ENCODE measurements around the gene CD83.
"Not testable (repeated sequence)": the region's sequence is repeated elsewhere in the genome, so short reads cannot be mapped to it uniquely, and the experiment has no call there.

CD83 gene

GRCh38 chr6:14146506-14147096, 29.0 kb downstream of the CD83 start:
- no peak for DNase-seq (ENCODE audit: low read depth in 1 of 2, low spot score in 1 of 2)

- no peak for DNase-seq (ENCODE audit: low read depth in 1 of 2, low spot score in 1 of 2)
Measured at GRCh38 chr6:14147891-14148290, 30.3 kb downstream of the CD83 start.

- no peak for DNase-seq (ENCODE audit: low read depth in 1 of 2, low spot score in 1 of 2)
Measured at GRCh38 chr6:14148471-14148870, 30.9 kb downstream of the CD83 start.

- no peak for DNase-seq (ENCODE audit: low read depth in 1 of 2, low spot score in 1 of 2)
Measured at GRCh38 chr6:14149053-14149738, 31.6 kb downstream of the CD83 start.

- DNase-seq (ENCODE audit: low read depth in 1 of 2, low spot score in 1 of 2) = no peak
Measured at GRCh38 chr6:14149739-14150130, 32.2 kb downstream of the CD83 start.

- DNase-seq (ENCODE audit: low read depth in 1 of 2, low spot score in 1 of 2) = not testable (repeated sequence)
Measured at GRCh38 chr6:14151300-14151699, 33.7 kb downstream of the CD83 start.

GRCh38 chr6:14151773-14152172, 34.2 kb downstream of the CD83 start:
- no peak for DNase-seq (ENCODE audit: low read depth in 1 of 2, low spot score in 1 of 2)

GRCh38 chr6:14153228-14153627, 35.7 kb downstream of the CD83 start:
- no peak for DNase-seq (ENCODE audit: low read depth in 1 of 2, low spot score in 1 of 2)

GRCh38 chr6:14159090-14159489, 41.5 kb downstream of the CD83 start:
- DNase-seq (ENCODE audit: low read depth in 1 of 2, low spot score in 1 of 2) = no peak

- DNase-seq (ENCODE audit: low read depth in 1 of 2, low spot score in 1 of 2) = no peak
Measured at GRCh38 chr6:14162826-14163225, 45.3 kb downstream of the CD83 start.

GRCh38 chr6:14165091-14165490, 47.5 kb downstream of the CD83 start:
- no peak for DNase-seq (ENCODE audit: low read depth in 1 of 2, low spot score in 1 of 2)

- DNase-seq (ENCODE audit: low read depth in 1 of 2, low spot score in 1 of 2) = no peak
Measured at GRCh38 chr6:14166839-14167238, 49.3 kb downstream of the CD83 start.

GRCh38 chr6:14170128-14170527, 52.6 kb downstream of the CD83 start:
- DNase-seq (ENCODE audit: low read depth in 1 of 2, low spot score in 1 of 2) = no peak

GRCh38 chr6:14172562-14172961, 55.0 kb downstream of the CD83 start:
- no peak for DNase-seq (ENCODE audit: low read depth in 1 of 2, low spot score in 1 of 2)

- no peak for DNase-seq (ENCODE audit: low read depth in 1 of 2, low spot score in 1 of 2)
Measured at GRCh38 chr6:14174226-14174625, 56.7 kb downstream of the CD83 start.

GRCh38 chr6:14174996-14175395, 57.4 kb downstream of the CD83 start:
- no peak for DNase-seq (ENCODE audit: low read depth in 1 of 2, low spot score in 1 of 2)

GRCh38 chr6:14176429-14176828, 58.9 kb downstream of the CD83 start:
- DNase-seq (ENCODE audit: low read depth in 1 of 2, low spot score in 1 of 2) = no peak

- no peak for DNase-seq (ENCODE audit: low read depth in 1 of 2, low spot score in 1 of 2)
Measured at GRCh38 chr6:14177413-14178082, 60.0 kb downstream of the CD83 start.

- no peak for DNase-seq (ENCODE audit: low read depth in 1 of 2, low spot score in 1 of 2)
Measured at GRCh38 chr6:14178083-14178445, 60.5 kb downstream of the CD83 start.

GRCh38 chr6:14180609-14181008, 63.0 kb downstream of the CD83 start:
- DNase-seq (ENCODE audit: low read depth in 1 of 2, low spot score in 1 of 2) = no peak

GRCh38 chr6:14182916-14183315, 65.3 kb downstream of the CD83 start:
- no peak for DNase-seq (ENCODE audit: low read depth in 1 of 2, low spot score in 1 of 2)
